ENCODE measurements around the gene NIM1K.
"Not testable (repeated sequence)": the region's sequence is repeated elsewhere in the genome, so short reads cannot be mapped to it uniquely, and the experiment has no call there.

DNA sequence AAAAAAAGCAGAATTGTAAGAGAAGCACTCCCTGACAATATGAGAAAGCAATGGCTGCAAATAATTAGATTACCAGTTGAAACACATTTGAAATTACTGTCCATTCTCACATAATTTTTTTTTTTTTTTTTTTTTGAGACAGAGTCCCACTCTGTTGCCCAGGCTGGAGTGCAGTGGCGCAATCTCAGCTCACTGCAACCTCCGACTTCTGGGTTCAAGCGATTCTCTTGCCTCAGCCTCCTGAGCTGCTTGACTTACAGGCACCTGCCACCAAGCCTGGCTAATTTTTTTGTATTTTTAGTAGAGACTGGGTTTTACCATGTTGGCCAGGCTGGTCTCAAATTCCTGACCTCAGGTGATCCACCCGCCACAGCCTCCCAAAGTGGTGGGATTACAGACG is 114.9 kb downstream of the NIM1K start:
- TF ChIP-seq, protein P1, sequence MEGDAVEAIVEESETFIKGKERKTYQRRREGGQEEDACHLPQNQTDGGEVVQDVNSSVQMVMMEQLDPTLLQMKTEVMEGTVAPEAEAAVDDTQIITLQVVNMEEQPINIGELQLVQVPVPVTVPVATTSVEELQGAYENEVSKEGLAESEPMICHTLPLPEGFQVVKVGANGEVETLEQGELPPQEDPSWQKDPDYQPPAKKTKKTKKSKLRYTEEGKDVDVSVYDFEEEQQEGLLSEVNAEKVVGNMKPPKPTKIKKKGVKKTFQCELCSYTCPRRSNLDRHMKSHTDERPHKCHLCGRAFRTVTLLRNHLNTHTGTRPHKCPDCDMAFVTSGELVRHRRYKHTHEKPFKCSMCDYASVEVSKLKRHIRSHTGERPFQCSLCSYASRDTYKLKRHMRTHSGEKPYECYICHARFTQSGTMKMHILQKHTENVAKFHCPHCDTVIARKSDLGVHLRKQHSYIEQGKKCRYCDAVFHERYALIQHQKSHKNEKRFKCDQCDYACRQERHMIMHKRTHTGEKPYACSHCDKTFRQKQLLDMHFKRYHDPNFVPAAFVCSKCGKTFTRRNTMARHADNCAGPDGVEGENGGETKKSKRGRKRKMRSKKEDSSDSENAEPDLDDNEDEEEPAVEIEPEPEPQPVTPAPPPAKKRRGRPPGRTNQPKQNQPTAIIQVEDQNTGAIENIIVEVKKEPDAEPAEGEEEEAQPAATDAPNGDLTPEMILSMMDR (conservative IDR thresholded peaks at IDR 0.05) = not testable (repeated sequence)
- TF ChIP-seq EZH2 (IDR thresholded peaks at IDR 0.05; ENCODE audit: low read depth) = not testable (repeated sequence)
